Stimulated activated naive CD8-positive, alpha-beta T cell treated with anti-CD3 and anti-CD28 coated beads, Interleukin-15, Interleukin-2, amounts not matched to agents 100 ng/mL and 50 ng/mL, for 24 hours (primary cell): ENCODE results near the gene GTF2F1.
"Not testable (repeated sequence)": the region's sequence is repeated elsewhere in the genome, so short reads cannot be mapped to it uniquely, and the experiment has no call there.

ENCODE experiments used
- H3K27ac Mint-ChIP-seq: one replicate; pipeline ENCODE4 v1.8.0; 2021; ENCODE audit warnings: mild to moderate bottlenecking, mixed read lengths
- H3K27me3 Mint-ChIP-seq: one replicate; pipeline ENCODE4 v1.8.0; 2021; ENCODE audit warnings: mixed read lengths
- H3K36me3 Mint-ChIP-seq: one replicate; pipeline ENCODE4 v1.8.0; 2021; ENCODE audit warnings: low read depth, mixed read lengths
- H3K4me1 Mint-ChIP-seq: one replicate; pipeline ENCODE4 v1.8.0; 2021; ENCODE audit warnings: low read depth, mixed read lengths
- H3K4me3 Mint-ChIP-seq: one replicate; pipeline ENCODE4 v1.8.0; 2021; ENCODE audit warnings: mild to moderate bottlenecking, mixed read lengths
- H3K9me3 Mint-ChIP-seq: one replicate; pipeline ENCODE4 v1.8.0; 2021; ENCODE audit warnings: mixed read lengths

GTF2F1 gene

DNA sequence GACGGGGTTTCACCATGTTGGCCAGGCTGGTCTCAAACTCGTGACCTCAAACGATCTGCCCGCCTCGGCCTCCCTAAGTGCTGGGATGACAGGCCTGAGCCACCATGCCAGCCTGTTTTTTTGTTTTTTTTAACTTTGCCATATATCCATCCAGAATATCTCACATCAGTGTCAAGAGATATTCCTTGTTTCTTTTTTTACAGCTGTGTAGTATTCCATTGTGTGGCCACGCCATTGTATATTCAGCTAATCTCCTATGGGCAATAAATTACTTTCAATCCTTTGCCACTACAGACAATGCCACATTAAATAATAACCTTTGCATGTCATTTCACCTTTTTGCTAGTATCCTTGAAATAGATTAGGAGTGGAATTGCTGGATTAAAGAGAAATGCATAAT lies 16.4 kb upstream of the GTF2F1 start:
- Mint-ChIP-seq H3K4me3 (no peak overlapping the region), H3K36me3 (peaks cover 17% of the 10 kb centered on the region), H3K9me3 (no peaks in the 10 kb centered on the region), H3K4me1 (no peaks in the 10 kb centered on the region), H3K27me3 (no peaks in the 10 kb centered on the region), H3K27ac (no peak overlapping the region)

DNA sequence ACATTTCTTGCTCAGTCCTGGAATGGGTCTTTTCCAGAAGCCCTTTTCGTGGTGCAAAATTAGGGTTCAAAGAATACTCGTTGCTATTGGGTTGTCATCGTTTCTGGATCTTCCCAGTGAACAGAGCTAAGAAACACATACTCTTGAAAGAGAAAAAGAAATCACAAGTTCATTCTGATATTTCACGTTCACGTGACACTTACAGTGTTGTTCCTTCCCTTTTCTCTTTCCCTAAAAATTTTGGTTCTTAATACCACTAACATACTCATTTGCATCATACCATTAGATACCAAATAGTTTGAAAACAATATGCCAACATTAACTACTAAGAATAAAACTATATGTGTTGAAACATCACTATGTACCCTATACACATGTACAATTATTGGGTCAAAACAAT lies 13.4 kb upstream of the GTF2F1 start:
- no peak overlapping the region for H3K27ac Mint-ChIP-seq
- H3K4me1 Mint-ChIP-seq = no peaks in the 10 kb centered on the region
- no peaks in the 10 kb centered on the region for H3K27me3 Mint-ChIP-seq
- no peaks in the 10 kb centered on the region for H3K9me3 Mint-ChIP-seq
- no peaks in the 10 kb centered on the region for H3K36me3 Mint-ChIP-seq
- no peak overlapping the region for H3K4me3 Mint-ChIP-seq

DNA sequence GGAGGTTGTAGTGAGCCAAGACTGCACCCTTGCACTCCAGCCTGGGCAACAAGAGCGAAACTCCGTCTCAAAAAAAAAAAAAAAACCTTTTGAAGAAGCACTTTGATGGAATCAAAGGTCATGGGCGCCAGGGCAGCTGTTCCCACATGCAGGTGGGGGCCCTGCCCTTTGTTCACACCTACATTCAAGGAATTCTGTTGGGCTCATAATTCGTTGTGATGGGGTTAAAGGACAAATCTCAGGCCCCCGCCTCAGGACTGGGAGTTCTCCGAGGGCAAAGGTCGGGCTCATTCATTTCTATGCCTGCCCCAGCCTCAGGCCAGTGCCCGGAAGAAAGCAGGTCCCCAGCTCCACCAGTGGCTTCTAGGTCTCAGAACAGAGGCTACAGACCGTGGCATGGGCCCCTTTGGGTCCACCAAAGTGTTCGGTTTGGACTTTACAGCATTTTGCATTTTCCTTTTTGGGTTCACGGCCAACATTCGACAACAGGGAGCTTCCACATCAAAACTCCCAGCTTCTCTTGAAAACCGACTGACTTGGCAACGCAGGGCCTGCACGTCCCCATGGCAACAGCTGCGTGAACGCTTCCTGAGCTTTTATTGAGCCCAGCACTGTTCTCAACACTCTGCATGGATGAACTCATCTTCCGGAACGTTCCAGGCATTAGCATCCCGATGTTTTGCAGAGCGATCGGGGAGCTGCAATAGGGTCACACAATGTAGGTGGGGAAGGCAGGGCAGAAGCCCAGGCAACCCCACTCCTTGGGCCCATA lies 10.1 kb upstream of the GTF2F1 start:
- H3K9me3 Mint-ChIP-seq = no peaks in the 10 kb centered on the region
- no peaks in the 10 kb centered on the region for H3K4me1 Mint-ChIP-seq
- H3K27ac Mint-ChIP-seq = no peak overlapping the region
- no peak overlapping the region for H3K4me3 Mint-ChIP-seq
- H3K27me3 Mint-ChIP-seq = no peaks in the 10 kb centered on the region
- H3K36me3 Mint-ChIP-seq = no peaks in the 10 kb centered on the region

DNA sequence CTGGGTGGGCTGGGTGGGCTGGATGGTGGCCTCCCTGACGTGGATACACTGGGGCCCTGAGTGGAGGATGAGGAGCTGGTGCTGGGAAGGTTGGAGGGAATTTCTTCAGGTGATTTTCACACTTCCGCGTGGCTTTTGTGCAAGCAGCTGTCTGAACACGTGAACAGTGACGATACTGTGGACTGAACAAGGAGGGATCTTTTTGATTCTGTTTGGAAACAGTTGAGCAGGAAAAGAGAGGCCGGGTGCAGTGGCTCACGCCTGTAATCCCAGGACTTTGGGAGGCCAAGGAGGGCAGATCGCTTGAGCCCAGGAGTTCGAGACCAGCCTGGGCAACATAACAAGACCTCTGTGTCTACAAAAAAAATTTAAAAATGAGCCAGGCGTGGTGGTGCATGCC lies 9.1 kb upstream of the GTF2F1 start:
- H3K9me3 Mint-ChIP-seq = no peaks in the 10 kb centered on the region
- no peaks in the 10 kb centered on the region for H3K36me3 Mint-ChIP-seq
- no peak overlapping the region for H3K4me3 Mint-ChIP-seq
- no peaks in the 10 kb centered on the region for H3K27me3 Mint-ChIP-seq
- H3K4me1 Mint-ChIP-seq = no peaks in the 10 kb centered on the region
- no peak overlapping the region for H3K27ac Mint-ChIP-seq

DNA sequence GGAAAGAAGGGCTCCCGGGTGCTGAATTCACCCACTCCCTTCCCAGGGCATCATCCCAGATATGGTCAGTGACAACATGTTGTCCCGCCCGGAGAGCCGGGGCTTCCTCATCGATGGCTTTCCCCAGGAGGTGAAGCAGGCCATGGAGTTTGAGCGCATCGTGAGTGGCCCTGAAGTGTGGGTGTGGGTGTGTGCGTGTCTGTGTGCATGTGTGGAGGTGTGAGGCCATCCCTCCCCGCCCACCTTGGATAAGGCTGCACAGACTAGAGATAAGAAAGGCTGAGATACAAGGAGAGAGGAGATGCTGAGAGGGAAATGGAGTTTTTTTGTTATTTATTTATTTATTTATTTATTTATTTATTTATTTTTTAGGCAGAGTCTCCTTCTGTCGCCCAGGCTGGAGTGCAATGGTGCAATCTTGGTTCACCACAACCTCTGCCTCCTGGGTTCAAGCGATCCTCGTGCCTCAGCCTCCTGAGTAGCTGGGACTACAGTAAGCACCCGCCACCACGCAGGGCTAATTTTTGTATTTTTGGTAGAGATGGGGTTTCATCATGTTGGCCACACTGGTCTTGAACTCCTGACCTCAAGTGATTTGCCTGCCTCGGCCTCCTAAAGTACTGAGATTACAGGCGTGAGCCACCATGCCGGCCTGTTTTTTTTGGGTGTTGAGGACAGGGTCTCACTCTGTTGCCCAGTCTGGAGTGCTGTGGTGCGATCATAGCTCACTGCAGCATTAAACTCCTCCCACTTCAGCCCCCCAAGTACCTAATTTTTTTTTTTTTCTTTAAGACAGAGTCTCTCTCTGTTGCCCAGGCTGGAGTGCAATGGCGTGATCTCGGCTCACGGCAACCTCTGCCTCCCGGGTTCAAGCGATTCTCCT lies 7.3 kb upstream of the GTF2F1 start:
- H3K4me1 Mint-ChIP-seq, H3K36me3 Mint-ChIP-seq, H3K9me3 Mint-ChIP-seq, H3K27ac Mint-ChIP-seq, H3K4me3 Mint-ChIP-seq, H3K27me3 Mint-ChIP-seq: not testable (repeated sequence)

DNA sequence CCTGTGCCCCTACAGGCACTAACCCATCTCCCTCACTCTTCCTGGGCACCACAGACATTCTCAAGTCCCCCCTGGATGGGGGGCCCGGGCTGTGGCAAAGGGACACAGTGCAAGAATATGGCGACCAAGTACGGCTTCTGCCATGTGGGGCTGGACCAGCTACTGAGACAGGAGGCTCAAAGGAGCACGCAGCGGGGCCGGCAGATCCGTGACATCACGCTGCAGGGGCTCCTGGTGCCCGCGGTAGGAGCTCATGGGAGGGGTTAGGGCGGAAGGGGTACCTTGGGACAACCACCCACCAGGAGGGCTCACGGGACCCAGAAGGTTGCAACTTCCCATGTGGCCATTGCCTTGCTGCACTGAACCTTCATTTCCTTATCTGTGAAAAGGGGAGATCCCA lies 3.3 kb upstream of the GTF2F1 start:
- Mint-ChIP-seq H3K27me3 (no peaks in the 10 kb centered on the region), H3K4me3 (no peak overlapping the region), H3K9me3 (no peaks in the 10 kb centered on the region), H3K36me3 (peaks cover 6% of the 10 kb centered on the region), H3K4me1 (peaks cover 20% of the 10 kb centered on the region), H3K27ac (no peak overlapping the region)

DNA sequence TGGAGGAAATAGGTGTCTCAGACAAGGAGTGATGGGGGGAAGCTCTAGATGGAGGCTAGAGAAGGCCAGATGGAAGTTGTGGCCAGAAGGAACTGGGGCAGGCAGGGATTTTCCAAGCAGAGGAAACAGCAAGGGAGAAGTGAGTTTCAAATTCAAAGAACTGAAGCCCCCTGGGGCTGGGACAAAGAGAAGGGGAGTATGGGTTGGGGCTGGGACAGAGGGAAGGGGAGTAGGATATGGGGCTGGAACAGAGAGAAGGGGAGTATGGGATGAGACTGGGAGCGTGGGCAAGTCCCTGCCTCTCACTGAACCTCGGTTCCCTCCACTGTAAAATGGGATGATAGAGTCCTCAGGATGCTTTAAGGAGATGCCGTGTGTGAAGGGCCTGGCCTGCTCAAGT lies 1.9 kb upstream of the GTF2F1 start:
- no peaks in the 10 kb centered on the region for H3K9me3 Mint-ChIP-seq

DNA sequence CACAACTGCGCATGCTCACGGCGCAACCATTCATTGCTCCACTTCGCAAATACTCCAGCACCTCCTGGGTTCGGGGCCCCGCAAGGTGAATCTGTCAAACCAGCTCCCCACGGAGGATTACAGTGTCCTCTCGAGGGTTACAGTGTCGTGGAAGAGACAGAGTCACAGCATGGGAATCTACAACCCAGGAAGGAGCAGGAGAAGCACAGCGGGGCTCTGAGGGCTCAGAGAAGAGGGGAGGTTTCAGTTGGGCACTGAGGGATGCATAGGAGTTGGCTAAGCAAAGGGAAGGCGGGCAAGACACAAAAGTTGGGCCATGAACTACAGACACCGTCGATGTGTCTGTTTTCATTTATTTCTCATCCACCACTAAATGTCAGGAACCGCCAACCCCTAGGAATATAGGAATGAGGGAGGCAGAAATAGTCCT lies 1.0 kb upstream of the GTF2F1 start:
- H3K9me3 Mint-ChIP-seq = no peaks in the 10 kb centered on the region
- peak overlapping the region; percentile 96 for H3K27ac Mint-ChIP-seq
- H3K4me3 Mint-ChIP-seq = peak overlapping the region; percentile 90

More for the DNA sequence above, 1.9 kb upstream of the GTF2F1 start:
- Mint-ChIP-seq H3K36me3 (peaks cover 12% of the 10 kb centered on the region), H3K27me3 (no peaks in the 10 kb centered on the region), H3K4me3 (no peak overlapping the region), H3K27ac (peak overlapping the region; percentile 58), H3K4me1 (peaks cover 25% of the 10 kb centered on the region)

DNA sequence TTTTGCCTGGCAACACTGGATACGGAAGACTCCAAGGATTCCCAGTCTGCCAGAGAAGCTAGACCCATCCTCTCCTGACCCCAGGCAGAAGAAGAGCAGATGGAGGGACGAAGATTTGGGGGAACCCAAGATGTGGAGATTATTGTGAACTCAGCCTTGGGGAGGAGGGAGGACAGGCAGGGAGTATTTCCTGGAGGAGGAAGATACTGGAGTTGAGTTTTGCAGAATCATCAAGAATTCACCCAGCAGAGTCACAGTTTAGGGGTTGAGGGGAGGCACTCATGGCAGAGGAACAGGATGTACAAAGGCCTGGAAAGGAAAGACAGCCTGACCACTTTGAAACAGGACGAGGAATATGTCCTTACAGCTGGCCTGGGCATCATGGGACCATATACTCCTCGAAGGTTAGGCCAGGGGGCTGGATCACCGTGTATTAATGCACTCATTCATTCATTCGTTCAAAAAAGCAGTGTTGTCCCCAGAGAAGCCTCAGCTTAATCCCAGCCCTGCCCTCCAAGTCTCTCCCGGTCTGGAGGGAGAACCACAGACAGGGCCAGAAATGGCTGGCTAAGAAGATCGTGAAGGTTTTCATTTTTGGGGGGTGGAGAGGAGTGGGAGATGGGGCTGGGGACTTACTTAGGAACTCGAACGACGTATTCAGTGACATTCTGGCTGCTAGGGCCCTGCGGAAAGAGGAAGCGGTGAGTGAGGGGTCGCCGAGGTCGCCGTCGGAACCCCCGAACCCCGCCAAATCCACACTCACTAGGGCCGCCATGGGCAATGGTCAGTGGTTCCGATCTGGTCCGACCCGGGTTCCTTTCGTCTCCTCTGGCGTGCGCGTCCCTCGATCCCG lies 517 bp downstream of the GTF2F1 start:
- H3K36me3 Mint-ChIP-seq = peaks cover 23% of the 10 kb centered on the region
- no peaks in the 10 kb centered on the region for H3K27me3 Mint-ChIP-seq
- H3K9me3 Mint-ChIP-seq = no peaks in the 10 kb centered on the region
- H3K4me1 Mint-ChIP-seq = peaks cover 25% of the 10 kb centered on the region
- H3K27ac Mint-ChIP-seq = peak overlapping the region; percentile 96
- peak overlapping the region; percentile 90 for H3K4me3 Mint-ChIP-seq

More for the DNA sequence above, 1.0 kb upstream of the GTF2F1 start:
- Mint-ChIP-seq H3K27me3 (no peaks in the 10 kb centered on the region), H3K36me3 (peaks cover 18% of the 10 kb centered on the region), H3K4me1 (peaks cover 25% of the 10 kb centered on the region)

DNA sequence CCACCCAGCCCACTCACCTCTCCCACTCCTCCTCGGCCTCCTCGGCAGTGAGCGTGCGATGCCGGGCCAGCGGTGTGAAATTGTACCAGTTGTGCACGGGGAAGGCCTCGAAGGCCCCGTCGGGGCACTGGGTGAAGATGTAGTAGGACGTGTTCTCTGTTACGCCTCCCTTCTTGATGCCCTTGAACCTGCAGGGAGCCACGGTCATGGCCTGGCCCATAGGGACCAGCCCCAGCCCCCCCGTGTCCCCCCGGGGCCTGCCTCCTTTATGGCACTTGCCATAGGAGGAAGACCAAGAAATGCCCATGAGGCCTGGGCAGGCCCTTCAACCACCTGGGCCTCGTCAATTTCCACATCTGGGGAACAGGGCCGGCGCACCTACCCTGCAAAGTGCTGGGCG lies 5.6 kb downstream of the GTF2F1 start:
- no peak overlapping the region for H3K27ac Mint-ChIP-seq
- peaks cover 14% of the 10 kb centered on the region for H3K4me1 Mint-ChIP-seq
- H3K9me3 Mint-ChIP-seq = no peaks in the 10 kb centered on the region
- H3K27me3 Mint-ChIP-seq = no peaks in the 10 kb centered on the region
- peaks cover 45% of the 10 kb centered on the region for H3K36me3 Mint-ChIP-seq
- H3K4me3 Mint-ChIP-seq = no peak overlapping the region

DNA sequence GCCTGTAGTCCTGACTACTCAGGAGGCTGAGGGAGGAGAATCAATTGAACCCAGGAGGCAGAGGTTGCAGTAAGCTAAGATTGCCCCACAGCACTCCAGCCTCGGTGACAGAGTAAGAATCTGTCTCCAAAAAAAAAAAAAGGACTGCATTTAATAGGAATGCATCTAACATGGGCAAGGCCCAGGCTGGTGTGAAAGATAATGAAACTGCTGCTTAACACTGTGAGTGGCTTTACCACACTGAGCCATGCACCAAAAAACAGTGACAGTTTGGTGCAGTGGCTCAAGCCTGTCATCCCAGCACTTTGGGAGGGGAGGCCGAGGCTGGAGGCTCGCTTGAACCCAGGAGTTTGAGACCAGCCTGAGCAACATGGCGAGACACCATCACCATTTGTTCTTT lies 8.6 kb downstream of the GTF2F1 start:
- Mint-ChIP-seq H3K4me3 (no peak overlapping the region), H3K36me3 (peaks cover 43% of the 10 kb centered on the region), H3K4me1 (no peaks in the 10 kb centered on the region), H3K9me3 (no peaks in the 10 kb centered on the region), H3K27ac (no peak overlapping the region), H3K27me3 (no peaks in the 10 kb centered on the region)

DNA sequence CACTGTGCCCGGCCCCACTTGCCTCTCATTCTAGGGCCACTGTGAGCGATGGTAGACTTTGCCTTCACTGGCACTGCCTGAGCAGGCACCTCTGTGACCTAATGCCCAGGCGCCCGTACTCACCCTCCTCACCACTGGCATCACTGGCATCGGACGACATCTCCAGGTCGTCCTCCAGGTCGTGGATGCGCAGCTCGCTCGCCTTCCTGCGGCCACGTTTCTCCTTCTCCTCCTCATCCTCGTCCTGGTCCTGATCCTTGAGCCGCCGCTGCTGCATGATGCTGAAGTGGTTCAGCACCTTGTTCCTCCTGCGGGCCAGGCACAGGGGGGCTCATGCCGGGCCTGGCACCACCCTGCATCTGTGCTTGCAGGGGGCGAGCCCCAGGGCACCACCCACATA lies 9.8 kb downstream of the GTF2F1 start:
- Mint-ChIP-seq H3K27me3 (no peaks in the 10 kb centered on the region), H3K4me1 (no peaks in the 10 kb centered on the region), H3K4me3 (no peak overlapping the region), H3K9me3 (no peaks in the 10 kb centered on the region), H3K27ac (no peak overlapping the region), H3K36me3 (peaks cover 43% of the 10 kb centered on the region)

DNA sequence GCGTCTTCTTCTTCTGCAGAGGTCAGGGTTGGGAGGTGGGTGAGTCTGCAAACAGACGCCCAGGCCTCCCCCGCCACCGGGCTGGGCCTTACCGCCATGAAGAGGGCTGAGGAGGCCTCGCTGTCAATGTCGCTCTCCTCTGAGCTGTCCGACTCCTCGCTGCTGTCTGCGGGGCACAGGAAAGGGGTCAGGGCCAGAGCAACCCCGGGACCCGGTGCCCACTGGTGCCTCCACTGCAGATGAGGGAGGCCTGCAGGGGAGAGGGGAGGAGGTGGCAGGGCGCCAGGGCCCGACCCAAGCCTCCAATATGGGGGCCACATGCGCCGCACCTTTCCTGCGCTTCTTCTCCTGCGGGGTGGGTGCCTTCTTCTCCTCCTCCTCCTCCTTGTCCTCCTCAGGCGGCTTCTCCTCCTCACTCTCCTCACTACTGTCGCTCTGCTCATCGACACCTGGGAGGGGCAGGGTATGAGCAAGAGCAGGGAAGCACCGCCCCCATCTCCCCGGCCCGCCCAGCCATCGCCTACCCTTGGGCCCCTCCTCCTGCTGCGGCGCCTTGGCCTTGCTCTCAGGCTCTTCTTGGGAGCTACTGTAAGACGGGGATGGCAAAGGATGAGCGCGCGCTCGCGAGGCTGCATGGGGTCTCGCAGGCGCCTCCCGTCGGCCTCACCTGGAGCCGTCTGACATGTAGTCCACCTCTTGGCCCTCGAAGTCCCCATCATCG lies 11.8 kb downstream of the GTF2F1 start:
- Mint-ChIP-seq H3K9me3 (no peaks in the 10 kb centered on the region), H3K4me3 (no peak overlapping the region), H3K36me3 (peaks cover 41% of the 10 kb centered on the region), H3K27ac (no peak overlapping the region), H3K27me3 (no peaks in the 10 kb centered on the region), H3K4me1 (no peaks in the 10 kb centered on the region)

DNA sequence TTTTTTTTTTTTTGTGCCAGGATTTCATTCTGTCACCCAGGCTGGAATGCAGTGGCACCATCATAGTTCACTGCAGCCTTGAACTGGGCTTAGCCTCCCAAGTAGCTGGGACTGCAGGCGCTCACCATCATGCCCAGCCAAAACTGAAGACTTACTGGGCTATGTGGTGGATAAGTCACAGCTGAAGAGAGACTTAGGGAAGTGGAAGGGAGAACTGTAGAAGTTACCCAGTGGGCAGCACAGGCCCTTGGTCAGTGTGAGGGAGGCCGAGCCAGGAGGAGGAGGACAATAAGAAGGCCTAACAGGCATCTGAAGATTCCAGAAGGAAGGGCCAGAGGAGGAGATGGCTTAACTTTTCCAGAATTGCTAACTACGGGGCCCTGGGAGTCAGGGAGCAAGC lies 13.2 kb downstream of the GTF2F1 start:
- H3K36me3 Mint-ChIP-seq = peaks cover 31% of the 10 kb centered on the region
- H3K9me3 Mint-ChIP-seq = no peaks in the 10 kb centered on the region
- no peaks in the 10 kb centered on the region for H3K4me1 Mint-ChIP-seq
- no peak overlapping the region for H3K27ac Mint-ChIP-seq
- no peak overlapping the region for H3K4me3 Mint-ChIP-seq
- no peaks in the 10 kb centered on the region for H3K27me3 Mint-ChIP-seq
